Neural cell (in vitro differentiated cells): ENCODE data around the gene GDF7.
"Not testable (repeated sequence)": the region's sequence is repeated elsewhere in the genome, so short reads cannot be mapped to it uniquely, and the experiment has no call there.

ENCODE experiments used
- EP300 ChIP-seq: fragments of 450-650 bp; conservative IDR thresholded peaks from 2 replicates; pipeline ENCODE4 v1.6.1; 2014; ENCODE audit warnings: antibody characterized with exemption, mild to moderate bottlenecking, moderate library complexity; ENCODE audit not compliant: poor library complexity, severe bottlenecking
- EZH2 ChIP-seq: fragments of 200-600, 300-800 bp; shearing (Covaris generic), sonication (generic); IDR thresholded peaks from 2 replicates; pipeline ENCODE4 v1.6.1; 2014; ENCODE audit warnings: antibody characterized with exemption, low read length, borderline replicate concordance, mild to moderate bottlenecking; ENCODE audit not compliant: insufficient read depth, poor library complexity, severe bottlenecking
- POLR2AphosphoS5 ChIP-seq: IDR thresholded peaks from 2 replicates; pipeline ENCODE4 v1.6.1; 2012
- RAD21 ChIP-seq: fragments of 450-650 bp; conservative IDR thresholded peaks from 2 replicates; pipeline ENCODE4 v1.6.1; 2014; ENCODE audit warnings: antibody characterized with exemption, mild to moderate bottlenecking, moderate library complexity
- SMC3 ChIP-seq: fragments of 450-650 bp; conservative IDR thresholded peaks from 2 replicates; pipeline ENCODE4 v1.6.1; 2014; ENCODE audit warnings: antibody characterized with exemption, mild to moderate bottlenecking, moderate library complexity; ENCODE audit not compliant: poor library complexity
- TAF1 ChIP-seq: IDR thresholded peaks from 2 replicates; pipeline ENCODE4 v1.6.1; 2012; ENCODE audit warnings: low read depth
- TF ChIP-seq, protein P1 (sequence below): fragments of 450-650 bp; IDR thresholded peaks from 2 replicates; pipeline ENCODE4 v1.5.1; 2014; ENCODE audit warnings: antibody characterized with exemption, mild to moderate bottlenecking, moderate library complexity; ENCODE audit not compliant: poor library complexity, severe bottlenecking
- TF ChIP-seq, protein P2 (sequence below): IDR thresholded peaks from 2 replicates; pipeline ENCODE4 v1.6.1; 2012; ENCODE audit warnings: borderline replicate concordance

DNA sequence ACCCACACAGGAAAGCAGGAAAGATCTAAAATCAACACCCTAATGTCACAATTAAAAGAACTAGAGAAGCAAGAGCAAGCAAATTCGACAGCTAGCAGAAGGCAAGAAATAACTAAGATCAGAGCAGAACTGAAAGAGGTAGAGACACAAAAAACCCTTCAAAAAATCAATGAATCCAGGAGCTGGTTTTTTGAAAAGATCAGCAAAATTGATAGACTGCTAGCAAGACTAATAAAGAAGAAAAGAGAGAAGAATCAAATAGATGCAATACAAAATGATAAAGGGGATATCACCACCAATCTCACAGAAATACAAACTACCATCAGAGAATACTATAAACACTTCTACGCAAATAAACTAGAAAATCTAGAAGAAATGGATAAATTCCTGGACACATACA, 47.5 kb downstream of the GDF7 start:
- not testable (repeated sequence) for TF ChIP-seq POLR2AphosphoS5, EZH2, EP300, TAF1, RAD21, SMC3
- TF ChIP-seq, protein P1, sequence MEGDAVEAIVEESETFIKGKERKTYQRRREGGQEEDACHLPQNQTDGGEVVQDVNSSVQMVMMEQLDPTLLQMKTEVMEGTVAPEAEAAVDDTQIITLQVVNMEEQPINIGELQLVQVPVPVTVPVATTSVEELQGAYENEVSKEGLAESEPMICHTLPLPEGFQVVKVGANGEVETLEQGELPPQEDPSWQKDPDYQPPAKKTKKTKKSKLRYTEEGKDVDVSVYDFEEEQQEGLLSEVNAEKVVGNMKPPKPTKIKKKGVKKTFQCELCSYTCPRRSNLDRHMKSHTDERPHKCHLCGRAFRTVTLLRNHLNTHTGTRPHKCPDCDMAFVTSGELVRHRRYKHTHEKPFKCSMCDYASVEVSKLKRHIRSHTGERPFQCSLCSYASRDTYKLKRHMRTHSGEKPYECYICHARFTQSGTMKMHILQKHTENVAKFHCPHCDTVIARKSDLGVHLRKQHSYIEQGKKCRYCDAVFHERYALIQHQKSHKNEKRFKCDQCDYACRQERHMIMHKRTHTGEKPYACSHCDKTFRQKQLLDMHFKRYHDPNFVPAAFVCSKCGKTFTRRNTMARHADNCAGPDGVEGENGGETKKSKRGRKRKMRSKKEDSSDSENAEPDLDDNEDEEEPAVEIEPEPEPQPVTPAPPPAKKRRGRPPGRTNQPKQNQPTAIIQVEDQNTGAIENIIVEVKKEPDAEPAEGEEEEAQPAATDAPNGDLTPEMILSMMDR: not testable (repeated sequence)
- TF ChIP-seq, protein P2, sequence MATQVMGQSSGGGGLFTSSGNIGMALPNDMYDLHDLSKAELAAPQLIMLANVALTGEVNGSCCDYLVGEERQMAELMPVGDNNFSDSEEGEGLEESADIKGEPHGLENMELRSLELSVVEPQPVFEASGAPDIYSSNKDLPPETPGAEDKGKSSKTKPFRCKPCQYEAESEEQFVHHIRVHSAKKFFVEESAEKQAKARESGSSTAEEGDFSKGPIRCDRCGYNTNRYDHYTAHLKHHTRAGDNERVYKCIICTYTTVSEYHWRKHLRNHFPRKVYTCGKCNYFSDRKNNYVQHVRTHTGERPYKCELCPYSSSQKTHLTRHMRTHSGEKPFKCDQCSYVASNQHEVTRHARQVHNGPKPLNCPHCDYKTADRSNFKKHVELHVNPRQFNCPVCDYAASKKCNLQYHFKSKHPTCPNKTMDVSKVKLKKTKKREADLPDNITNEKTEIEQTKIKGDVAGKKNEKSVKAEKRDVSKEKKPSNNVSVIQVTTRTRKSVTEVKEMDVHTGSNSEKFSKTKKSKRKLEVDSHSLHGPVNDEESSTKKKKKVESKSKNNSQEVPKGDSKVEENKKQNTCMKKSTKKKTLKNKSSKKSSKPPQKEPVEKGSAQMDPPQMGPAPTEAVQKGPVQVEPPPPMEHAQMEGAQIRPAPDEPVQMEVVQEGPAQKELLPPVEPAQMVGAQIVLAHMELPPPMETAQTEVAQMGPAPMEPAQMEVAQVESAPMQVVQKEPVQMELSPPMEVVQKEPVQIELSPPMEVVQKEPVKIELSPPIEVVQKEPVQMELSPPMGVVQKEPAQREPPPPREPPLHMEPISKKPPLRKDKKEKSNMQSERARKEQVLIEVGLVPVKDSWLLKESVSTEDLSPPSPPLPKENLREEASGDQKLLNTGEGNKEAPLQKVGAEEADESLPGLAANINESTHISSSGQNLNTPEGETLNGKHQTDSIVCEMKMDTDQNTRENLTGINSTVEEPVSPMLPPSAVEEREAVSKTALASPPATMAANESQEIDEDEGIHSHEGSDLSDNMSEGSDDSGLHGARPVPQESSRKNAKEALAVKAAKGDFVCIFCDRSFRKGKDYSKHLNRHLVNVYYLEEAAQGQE: not testable (repeated sequence)
